ENCODE data around the gene TM4SF18. TPM values are rescaled to one million over a fixed set of nuclear protein-coding genes. Genes with fewer than 3 reads are reported as not detected.

TM4SF18 gene
- total RNA-seq, 1 experiment from 2014 or later: 54.5 TPM

GRCh38 chr3:149374391-149374790, 41.0 kb upstream of the TM4SF18 start:
- TF ChIP-seq SIN3A (IDR thresholded peaks at IDR 0.05; ENCODE audit: borderline replicate concordance, insufficient read depth, low read depth, low read length) (no peak), CTCF (IDR thresholded peaks at IDR 0.05) (no peak), POLR2AphosphoS5 (IDR thresholded peaks at IDR 0.05; ENCODE audit: low read depth, low read length) (no peak), TCF7L2 (IDR thresholded peaks at IDR 0.05; ENCODE audit: low read depth, low read length) (no peak)
- TF ChIP-seq, protein P1, sequence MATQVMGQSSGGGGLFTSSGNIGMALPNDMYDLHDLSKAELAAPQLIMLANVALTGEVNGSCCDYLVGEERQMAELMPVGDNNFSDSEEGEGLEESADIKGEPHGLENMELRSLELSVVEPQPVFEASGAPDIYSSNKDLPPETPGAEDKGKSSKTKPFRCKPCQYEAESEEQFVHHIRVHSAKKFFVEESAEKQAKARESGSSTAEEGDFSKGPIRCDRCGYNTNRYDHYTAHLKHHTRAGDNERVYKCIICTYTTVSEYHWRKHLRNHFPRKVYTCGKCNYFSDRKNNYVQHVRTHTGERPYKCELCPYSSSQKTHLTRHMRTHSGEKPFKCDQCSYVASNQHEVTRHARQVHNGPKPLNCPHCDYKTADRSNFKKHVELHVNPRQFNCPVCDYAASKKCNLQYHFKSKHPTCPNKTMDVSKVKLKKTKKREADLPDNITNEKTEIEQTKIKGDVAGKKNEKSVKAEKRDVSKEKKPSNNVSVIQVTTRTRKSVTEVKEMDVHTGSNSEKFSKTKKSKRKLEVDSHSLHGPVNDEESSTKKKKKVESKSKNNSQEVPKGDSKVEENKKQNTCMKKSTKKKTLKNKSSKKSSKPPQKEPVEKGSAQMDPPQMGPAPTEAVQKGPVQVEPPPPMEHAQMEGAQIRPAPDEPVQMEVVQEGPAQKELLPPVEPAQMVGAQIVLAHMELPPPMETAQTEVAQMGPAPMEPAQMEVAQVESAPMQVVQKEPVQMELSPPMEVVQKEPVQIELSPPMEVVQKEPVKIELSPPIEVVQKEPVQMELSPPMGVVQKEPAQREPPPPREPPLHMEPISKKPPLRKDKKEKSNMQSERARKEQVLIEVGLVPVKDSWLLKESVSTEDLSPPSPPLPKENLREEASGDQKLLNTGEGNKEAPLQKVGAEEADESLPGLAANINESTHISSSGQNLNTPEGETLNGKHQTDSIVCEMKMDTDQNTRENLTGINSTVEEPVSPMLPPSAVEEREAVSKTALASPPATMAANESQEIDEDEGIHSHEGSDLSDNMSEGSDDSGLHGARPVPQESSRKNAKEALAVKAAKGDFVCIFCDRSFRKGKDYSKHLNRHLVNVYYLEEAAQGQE (IDR thresholded peaks at IDR 0.05; ENCODE audit: insufficient read depth in 1 of 2, low read depth in 2 of 2, low read length in 1 of 2): no peak
- Histone ChIP-seq H3K4me1 (ENCODE audit: control insufficient read depth, insufficient read depth, low read length) (peaks cover 70% of the 10 kb centered on the region), H3K27me3 (ENCODE audit: control insufficient read depth, insufficient read depth, low read length) (no peaks in the 10 kb centered on the region), H3K27ac (ENCODE audit: low read length) (peak overlapping the region; percentile 100), H3K9me3 (ENCODE audit: control insufficient read depth, insufficient read depth, low read depth, low read length) (no peaks in the 10 kb centered on the region), H3K4me3 (ENCODE audit: low read depth in 2 of 2, low read length in 2 of 2) (peak overlapping the region; percentile 88 to 97), H3K36me3 (ENCODE audit: control insufficient read depth, insufficient read depth, low read length) (peaks cover 61% of the 10 kb centered on the region)
- no peak for ATAC-seq
- in situ Hi-C loops (cut with HindIII; ENCODE audit: low pct_unique_long_range_greater_than_20kb, low sequenced_read_pairs) (no loop called here), intact Hi-C loops (cut with micrococcal nuclease; ENCODE audit: unreplicated experiment) (no loop called here)
- CTCF ChIA-PET: interaction anchor here (1.4 kb wide), 1 partner anchor 115 kb away, joined by 4 read pairs; no protein-coding TSS in a partner anchor
- no TSS peak for BruUV-seq (replicated peaks)
- no peak for DNase-seq (ENCODE audit: low read depth, low spot score)
- POLR2A ChIA-PET: interaction anchor here (0.6 to 2.1 kb wide), 5 partner anchors 10 to 344 kb away, joined by 3 to 8 read pairs (median 4); no protein-coding TSS in a partner anchor

GRCh38 chr3:149373235-149374125, 40.0 kb upstream of the TM4SF18 start:
- no peaks in the 10 kb centered on the region for H3K9me3 ChIP-seq (ENCODE audit: control insufficient read depth, insufficient read depth, low read depth, low read length)
- no peak for DNase-seq (ENCODE audit: low read depth, low spot score)
- peak overlapping the region; percentile 100 for H3K27ac ChIP-seq (ENCODE audit: low read length)
- H3K4me1 ChIP-seq (ENCODE audit: control insufficient read depth, insufficient read depth, low read length): peaks cover 71% of the 10 kb centered on the region
- TF ChIP-seq POLR2AphosphoS5 (IDR thresholded peaks at IDR 0.05; ENCODE audit: low read depth, low read length) (peak; percentile 90), CTCF (IDR thresholded peaks at IDR 0.05) (no peak), TCF7L2 (IDR thresholded peaks at IDR 0.05; ENCODE audit: low read depth, low read length) (no peak), SIN3A (IDR thresholded peaks at IDR 0.05; ENCODE audit: borderline replicate concordance, insufficient read depth, low read depth, low read length) (no peak)
- TF ChIP-seq, protein P1 (IDR thresholded peaks at IDR 0.05; ENCODE audit: insufficient read depth in 1 of 2, low read depth in 2 of 2, low read length in 1 of 2): peak in 1 of 2 experiments; percentile 11; a peak in 1 of 4 replicates
- ChIA-PET CTCF (interaction anchor here (1.4 kb wide), 1 partner anchor 116 kb away, joined by 4 read pairs; no protein-coding TSS in a partner anchor), POLR2A (interaction anchor here (0.6 to 2.1 kb wide), 8 partner anchors 11 to 284 kb away, joined by 3 to 8 read pairs (median 4); partner anchors contain the start of gene WWTR1)
- peaks cover 67% of the 10 kb centered on the region for H3K36me3 ChIP-seq (ENCODE audit: control insufficient read depth, insufficient read depth, low read length)
- H3K27me3 ChIP-seq (ENCODE audit: control insufficient read depth, insufficient read depth, low read length): no peaks in the 10 kb centered on the region
- peak overlapping the region; percentile 88 to 97 for H3K4me3 ChIP-seq (ENCODE audit: low read depth in 2 of 2, low read length in 2 of 2)
- BruUV-seq (replicated peaks): no TSS peak
- no peak for ATAC-seq
- in situ Hi-C loops (cut with HindIII; ENCODE audit: low pct_unique_long_range_greater_than_20kb, low sequenced_read_pairs): no loop called here
- intact Hi-C loops (cut with micrococcal nuclease; ENCODE audit: unreplicated experiment): no loop called here
